Ishikawa (cell line): ENCODE measurements around the gene FAT2.
A peak's percentile ranks its signal among the peaks of the same experiment; 100 is the strongest.

Source experiments
- CEBPB ChIP-seq: IDR thresholded peaks from 2 replicates; pipeline ENCODE4 v1.6.1; 2012
- CREB1 ChIP-seq: IDR thresholded peaks from 2 replicates; pipeline ENCODE4 v1.6.1; 2012; ENCODE audit warnings: low read depth
- EGR1 ChIP-seq: IDR thresholded peaks from 2 replicates; pipeline ENCODE4 v1.6.1; 2012
- EP300 ChIP-seq: IDR thresholded peaks from 2 replicates; pipeline ENCODE4 v1.6.1; 2012; ENCODE audit warnings: borderline replicate concordance
- FOXM1 ChIP-seq: IDR thresholded peaks from 2 replicates; pipeline ENCODE4 v1.6.1; 2012; ENCODE audit warnings: low read depth, borderline replicate concordance
- NFIC ChIP-seq: IDR thresholded peaks from 2 replicates; pipeline ENCODE4 v1.6.1; 2012
- RAD21 ChIP-seq: IDR thresholded peaks from 2 replicates; pipeline ENCODE4 v1.6.1; 2012; ENCODE audit warnings: low read depth
- TAF1 ChIP-seq: IDR thresholded peaks from 2 replicates; pipeline ENCODE4 v1.6.1; 2012; ENCODE audit warnings: low read depth, mild to moderate bottlenecking
- TCF12 ChIP-seq: IDR thresholded peaks from 2 replicates; pipeline ENCODE4 v1.6.1; 2012; ENCODE audit warnings: low read depth
- TEAD4 ChIP-seq: IDR thresholded peaks from 2 replicates; pipeline ENCODE4 v1.6.1; 2012
- YY1 ChIP-seq: IDR thresholded peaks from 2 replicates; pipeline ENCODE4 v1.6.1; 2012; ENCODE audit warnings: low read depth
- ZBTB7A ChIP-seq: IDR thresholded peaks from 2 replicates; pipeline ENCODE4 v1.6.1; 2012; ENCODE audit warnings: low read depth
- TF ChIP-seq, protein P1 (sequence below): IDR thresholded peaks from 2 replicates; pipeline ENCODE4 v1.6.1; 2012
- TF ChIP-seq, protein P2 (sequence below): IDR thresholded peaks from 2 replicates; pipeline ENCODE4 v1.6.1; 2012; ENCODE audit warnings: low read depth, mild to moderate bottlenecking
- TF ChIP-seq, protein P3 (sequence below): IDR thresholded peaks from 2 replicates; pipeline ENCODE4 v1.6.1; 2012

Gene FAT2

DNA sequence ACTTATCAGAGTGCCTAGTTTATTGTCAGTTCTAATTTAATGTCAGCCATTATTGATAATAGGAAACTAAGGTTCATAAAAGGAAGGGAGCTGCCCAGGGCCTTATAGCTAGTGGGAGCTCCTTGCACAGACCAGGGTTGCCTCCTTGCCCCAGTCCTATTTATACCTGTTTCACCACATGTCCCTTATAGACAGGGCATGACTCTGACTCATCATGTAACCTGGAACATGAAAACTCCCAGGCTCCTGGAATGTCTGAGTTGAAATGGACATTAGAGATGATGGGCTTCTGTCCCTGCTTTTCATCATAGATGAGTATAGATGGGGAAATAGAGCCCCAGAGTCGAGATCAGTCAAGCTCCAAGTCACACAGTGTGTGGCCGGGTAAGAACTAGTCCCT is 21.1 kb downstream of the FAT2 start:
- TF ChIP-seq TEAD4 (0 out of 2 replicates have a peak, but pooled peaks have one; percentile 13), ZBTB7A (no peak), EP300 (no peak), RAD21 (no peak), NFIC (no peak), CEBPB (no peak)
- TF ChIP-seq, protein P1, sequence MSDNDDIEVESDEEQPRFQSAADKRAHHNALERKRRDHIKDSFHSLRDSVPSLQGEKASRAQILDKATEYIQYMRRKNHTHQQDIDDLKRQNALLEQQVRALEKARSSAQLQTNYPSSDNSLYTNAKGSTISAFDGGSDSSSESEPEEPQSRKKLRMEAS = no peak
- TF ChIP-seq, protein P2, sequence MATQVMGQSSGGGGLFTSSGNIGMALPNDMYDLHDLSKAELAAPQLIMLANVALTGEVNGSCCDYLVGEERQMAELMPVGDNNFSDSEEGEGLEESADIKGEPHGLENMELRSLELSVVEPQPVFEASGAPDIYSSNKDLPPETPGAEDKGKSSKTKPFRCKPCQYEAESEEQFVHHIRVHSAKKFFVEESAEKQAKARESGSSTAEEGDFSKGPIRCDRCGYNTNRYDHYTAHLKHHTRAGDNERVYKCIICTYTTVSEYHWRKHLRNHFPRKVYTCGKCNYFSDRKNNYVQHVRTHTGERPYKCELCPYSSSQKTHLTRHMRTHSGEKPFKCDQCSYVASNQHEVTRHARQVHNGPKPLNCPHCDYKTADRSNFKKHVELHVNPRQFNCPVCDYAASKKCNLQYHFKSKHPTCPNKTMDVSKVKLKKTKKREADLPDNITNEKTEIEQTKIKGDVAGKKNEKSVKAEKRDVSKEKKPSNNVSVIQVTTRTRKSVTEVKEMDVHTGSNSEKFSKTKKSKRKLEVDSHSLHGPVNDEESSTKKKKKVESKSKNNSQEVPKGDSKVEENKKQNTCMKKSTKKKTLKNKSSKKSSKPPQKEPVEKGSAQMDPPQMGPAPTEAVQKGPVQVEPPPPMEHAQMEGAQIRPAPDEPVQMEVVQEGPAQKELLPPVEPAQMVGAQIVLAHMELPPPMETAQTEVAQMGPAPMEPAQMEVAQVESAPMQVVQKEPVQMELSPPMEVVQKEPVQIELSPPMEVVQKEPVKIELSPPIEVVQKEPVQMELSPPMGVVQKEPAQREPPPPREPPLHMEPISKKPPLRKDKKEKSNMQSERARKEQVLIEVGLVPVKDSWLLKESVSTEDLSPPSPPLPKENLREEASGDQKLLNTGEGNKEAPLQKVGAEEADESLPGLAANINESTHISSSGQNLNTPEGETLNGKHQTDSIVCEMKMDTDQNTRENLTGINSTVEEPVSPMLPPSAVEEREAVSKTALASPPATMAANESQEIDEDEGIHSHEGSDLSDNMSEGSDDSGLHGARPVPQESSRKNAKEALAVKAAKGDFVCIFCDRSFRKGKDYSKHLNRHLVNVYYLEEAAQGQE = no peak

DNA sequence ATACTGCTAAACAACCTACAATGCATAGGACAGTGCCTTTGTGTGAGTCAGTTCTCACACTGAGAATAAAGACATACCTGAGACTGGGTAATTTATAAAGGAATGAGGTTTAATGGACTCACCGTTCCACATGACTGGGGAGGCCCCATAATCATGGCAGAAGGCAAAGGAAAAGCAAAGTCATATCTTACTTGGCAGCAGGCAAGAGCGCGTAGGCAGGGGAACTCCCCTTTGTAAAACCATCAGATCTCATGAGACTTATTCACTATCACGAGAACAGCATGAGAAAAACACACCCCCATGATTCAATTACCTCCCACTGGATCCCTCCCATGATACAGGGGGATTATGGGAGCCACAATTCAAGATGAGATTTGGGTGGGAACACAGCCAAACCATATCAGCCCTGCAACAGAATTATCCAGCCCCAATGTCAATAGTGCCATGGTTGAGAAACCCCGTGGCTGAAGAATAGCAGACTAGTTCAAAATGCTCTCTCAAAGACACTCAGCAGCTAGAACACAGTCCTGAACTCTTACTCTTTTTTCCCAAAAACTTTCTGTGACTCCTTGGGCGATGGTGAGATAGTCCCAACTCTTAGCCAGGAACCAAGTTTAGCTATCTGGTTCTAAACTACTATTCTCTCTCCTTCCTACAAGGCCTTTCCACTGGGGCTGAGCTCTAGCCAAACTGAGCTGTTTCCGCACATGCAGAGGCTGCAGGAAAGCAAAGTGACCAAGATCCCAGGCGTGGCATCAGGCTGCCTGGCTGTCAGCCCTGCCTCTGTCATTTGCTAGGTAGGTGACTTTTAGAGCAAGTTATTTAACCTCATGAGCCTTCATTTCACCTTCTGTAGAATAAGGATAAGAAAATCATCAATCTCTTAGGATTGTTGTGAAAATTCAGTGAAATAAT is 21.7 kb downstream of the FAT2 start:
- TF ChIP-seq EP300 = peak; percentile 97
- no peak; the same call in 1 of the 2 replicates for TF ChIP-seq YY1
- TF ChIP-seq FOXM1 = peak; percentile 95
- TF ChIP-seq, protein P2 = no peak
- TF ChIP-seq RAD21 = peak; percentile 13; the same call in 1 of the 2 replicates
- no peak for TF ChIP-seq CREB1
- no peak for TF ChIP-seq TAF1
- peak; percentile 77 for TF ChIP-seq EGR1
- TF ChIP-seq TEAD4 = peak; percentile 90
- TF ChIP-seq, protein P3, sequence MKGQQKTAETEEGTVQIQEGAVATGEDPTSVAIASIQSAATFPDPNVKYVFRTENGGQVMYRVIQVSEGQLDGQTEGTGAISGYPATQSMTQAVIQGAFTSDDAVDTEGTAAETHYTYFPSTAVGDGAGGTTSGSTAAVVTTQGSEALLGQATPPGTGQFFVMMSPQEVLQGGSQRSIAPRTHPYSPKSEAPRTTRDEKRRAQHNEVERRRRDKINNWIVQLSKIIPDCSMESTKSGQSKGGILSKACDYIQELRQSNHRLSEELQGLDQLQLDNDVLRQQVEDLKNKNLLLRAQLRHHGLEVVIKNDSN = no peak
- no peak for TF ChIP-seq ZBTB7A
- TF ChIP-seq, protein P1 = 0 out of 2 replicates have a peak, but pooled peaks have one; percentile 13
- TF ChIP-seq CEBPB = no peak
- TF ChIP-seq NFIC = peak; percentile 94
- TF ChIP-seq TCF12 = peak; percentile 95

DNA sequence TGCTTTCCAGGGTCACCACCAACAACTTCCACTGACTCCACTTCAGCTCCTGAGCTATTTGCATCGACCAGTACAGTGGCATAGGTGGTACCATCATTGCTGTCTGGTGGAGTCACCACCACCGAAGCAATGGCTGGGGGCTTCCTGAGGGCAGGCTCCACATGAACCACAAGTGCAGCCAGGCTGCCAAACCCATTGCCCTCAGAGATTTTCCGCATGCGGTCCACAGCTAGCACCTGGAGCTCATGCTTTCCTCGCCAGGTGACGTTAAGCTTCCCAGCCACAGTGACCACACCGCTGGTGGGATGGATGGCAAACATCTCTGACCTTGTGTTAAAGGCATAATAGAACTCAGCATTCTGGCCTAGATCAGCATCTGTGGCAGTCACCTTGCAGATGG is 23.1 kb downstream of the FAT2 start:
- no peak for TF ChIP-seq CEBPB
- TF ChIP-seq, protein P3 = no peak
- no peak for TF ChIP-seq ZBTB7A
- TF ChIP-seq YY1 = no peak
- no peak for TF ChIP-seq CREB1
- TF ChIP-seq TAF1 = no peak
- no peak for TF ChIP-seq RAD21

DNA sequence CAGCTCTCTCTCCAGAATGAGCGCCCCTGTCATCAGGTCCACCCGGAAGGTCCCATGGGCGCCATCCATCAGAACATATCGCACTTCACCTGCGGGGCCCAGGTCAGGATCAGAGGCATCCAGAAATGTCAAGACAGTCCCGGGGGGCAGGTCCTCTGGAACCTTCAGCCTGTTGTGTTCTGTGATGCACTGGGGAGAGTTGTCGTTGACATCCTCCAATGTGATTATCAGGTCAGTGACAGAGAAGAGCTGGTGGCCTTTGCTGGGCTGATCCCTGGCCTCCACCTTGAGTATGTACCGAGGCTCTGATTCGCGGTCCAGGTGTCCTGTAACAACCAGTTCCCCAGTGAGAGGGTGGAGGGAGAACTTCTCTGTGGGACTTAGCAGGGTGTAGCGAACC is 25.2 kb downstream of the FAT2 start:
- TF ChIP-seq, protein P3 = no peak
- TF ChIP-seq NFIC (no peak), TCF12 (no peak), EGR1 (no peak), YY1 (no peak), CREB1 (no peak), TAF1 (no peak), FOXM1 (no peak), EP300 (no peak), TEAD4 (no peak), CEBPB (no peak), ZBTB7A (no peak), RAD21 (no peak)
- TF ChIP-seq, protein P2 = no peak
- TF ChIP-seq, protein P1 = no peak
